WTC11 (cell line): ENCODE data around the gene CD40. TPM values are rescaled to one million over a fixed set of nuclear protein-coding genes. Genes with fewer than 3 reads are reported as not detected.

Source experiments
- ATAC-seq: fragments of 200-7000 bp; cut with Tn5 transposase; 2 replicates; pipeline ENCODE4 v1.10.0; 2021; ENCODE audit warnings: mild to moderate bottlenecking, moderate library complexity
- CTCF ChIA-PET: fragments of 300-600 bp; sonication (Branson Sonifier 250); formaldehyde crosslinking; loops from one replicate; lab custom pipeline; 2021; ENCODE audit warnings: antibody characterized with exemption; lab: Charles Lee
- POLR2A ChIA-PET: fragments of 350-600 bp; sonication (Branson Sonifier 250); formaldehyde crosslinking; loops from one replicate; lab custom pipeline; 2021; ENCODE audit warnings: antibody characterized with exemption; lab: Charles Lee
- DNase-seq: peaks from one replicate; pipeline ENCODE4 v3.0.0; 2021; ENCODE audit warnings: low spot score
- H3K27ac Mint-ChIP-seq: 2 replicates; pipeline ENCODE4 v1.8.0; 2021; ENCODE audit warnings: mixed read lengths
- H3K27me3 Mint-ChIP-seq: 2 replicates; pipeline ENCODE4 v1.8.0; 2021; ENCODE audit warnings: low read depth, mild to moderate bottlenecking, moderate library complexity, mixed read lengths
- H3K36me3 Mint-ChIP-seq: 2 replicates; pipeline ENCODE4 v1.8.0; 2021; ENCODE audit warnings: mixed read lengths
- H3K4me1 Mint-ChIP-seq: 2 replicates; pipeline ENCODE4 v1.8.0; 2022; ENCODE audit warnings: mixed read lengths
- H3K4me3 Mint-ChIP-seq: 2 replicates; pipeline ENCODE4 v1.8.0; 2021; ENCODE audit warnings: mild to moderate bottlenecking, moderate library complexity, mixed read lengths
- H3K9me3 Mint-ChIP-seq: 2 replicates; pipeline ENCODE4 v1.8.0; 2021; ENCODE audit warnings: mixed read lengths
- CREM ChIP-seq: sonication (generic); formaldehyde crosslinking; IDR thresholded peaks from 2 replicates; pipeline ENCODE4 v1.8.1; 2022; ENCODE audit warnings: mild to moderate bottlenecking, missing genetic modification reagents, moderate library complexity
- CTCF ChIP-seq: fragments of 200-600 bp; IDR thresholded peaks from 2 replicates; pipeline ENCODE4 v1.8.0; 2022; ENCODE audit warnings: antibody characterized with exemption
- EMX1 ChIP-seq: fragments of 250-450 bp; sonication (Bioruptor Pico); IDR thresholded peaks from 2 replicates; pipeline ENCODE4 v1.8.0; 2021; ENCODE audit warnings: mild to moderate bottlenecking
- ESRRA ChIP-seq: sonication (generic); formaldehyde crosslinking; IDR thresholded peaks from 2 replicates; pipeline ENCODE4 v1.8.1; 2022; ENCODE audit warnings: mild to moderate bottlenecking, missing genetic modification reagents, borderline replicate concordance
- GRHL2 ChIP-seq: fragments of 250-450 bp; sonication (Bioruptor Pico); IDR thresholded peaks from 2 replicates; pipeline ENCODE4 v1.8.0; 2022; ENCODE audit warnings: mild to moderate bottlenecking, moderate library complexity; ENCODE audit not compliant: insufficient replicate concordance, severe bottlenecking
- NR2C2 ChIP-seq: sonication (generic); formaldehyde crosslinking; IDR thresholded peaks from 2 replicates; pipeline ENCODE4 v1.8.0; 2022; ENCODE audit warnings: mild to moderate bottlenecking, missing genetic modification reagents
- OVOL2 ChIP-seq: fragments of 250-450 bp; sonication (Bioruptor Pico); IDR thresholded peaks from 2 replicates; pipeline ENCODE4 v1.9.0; 2021; ENCODE audit warnings: mild to moderate bottlenecking, borderline replicate concordance
- SMAD3 ChIP-seq: sonication (generic); formaldehyde crosslinking; IDR thresholded peaks from 2 replicates; pipeline ENCODE4 v1.8.0; 2022; ENCODE audit warnings: missing genetic modification reagents, mild to moderate bottlenecking, borderline replicate concordance
- TEAD1 ChIP-seq: sonication (generic); formaldehyde crosslinking; IDR thresholded peaks from 2 replicates; pipeline ENCODE4 v1.8.0; 2022; ENCODE audit warnings: mild to moderate bottlenecking, missing genetic modification reagents
- TEAD4 ChIP-seq: sonication (generic); formaldehyde crosslinking; IDR thresholded peaks from 2 replicates; pipeline ENCODE4 v1.8.0; 2022; ENCODE audit warnings: mild to moderate bottlenecking, missing genetic modification reagents
- ZNF121 ChIP-seq: sonication (generic); formaldehyde crosslinking; IDR thresholded peaks from 2 replicates; pipeline ENCODE4 v1.8.0; 2023; ENCODE audit warnings: missing genetic modification reagents
- ZNF317 ChIP-seq: sonication (generic); formaldehyde crosslinking; IDR thresholded peaks from 2 replicates; pipeline ENCODE4 v1.8.1; 2023; ENCODE audit warnings: low read depth, mild to moderate bottlenecking, moderate library complexity, missing genetic modification reagents, borderline replicate concordance
- total RNA-seq: library from RNA; stranded (reverse); gene quantifications from 3 replicates; pipeline ENCODE4 v1.2.3, GENCODE V29; 2021
- TF ChIP-seq, protein P1 (sequence below): sonication (generic); formaldehyde crosslinking; IDR thresholded peaks from 2 replicates; pipeline ENCODE4 v1.8.1; 2023; ENCODE audit warnings: mild to moderate bottlenecking, missing genetic modification reagents, moderate library complexity
- TF ChIP-seq, protein P2 (sequence below): sonication (generic); formaldehyde crosslinking; IDR thresholded peaks from 2 replicates; pipeline ENCODE4 v1.8.1; 2022; ENCODE audit warnings: mild to moderate bottlenecking, moderate library complexity, missing genetic modification reagents
- TF ChIP-seq, protein P3 (sequence below): sonication (generic); formaldehyde crosslinking; IDR thresholded peaks from 2 replicates; pipeline ENCODE4 v1.8.1; 2022; ENCODE audit warnings: low read depth, missing genetic modification reagents, borderline replicate concordance
- TF ChIP-seq, protein P4 (sequence below): sonication (generic); formaldehyde crosslinking; IDR thresholded peaks from 2 replicates; pipeline ENCODE4 v1.8.1; 2023; ENCODE audit warnings: mild to moderate bottlenecking, missing genetic modification reagents, borderline replicate concordance

Gene CD40
- total RNA-seq, 1 experiment from 2014 or later = 14.8 TPM

DNA sequence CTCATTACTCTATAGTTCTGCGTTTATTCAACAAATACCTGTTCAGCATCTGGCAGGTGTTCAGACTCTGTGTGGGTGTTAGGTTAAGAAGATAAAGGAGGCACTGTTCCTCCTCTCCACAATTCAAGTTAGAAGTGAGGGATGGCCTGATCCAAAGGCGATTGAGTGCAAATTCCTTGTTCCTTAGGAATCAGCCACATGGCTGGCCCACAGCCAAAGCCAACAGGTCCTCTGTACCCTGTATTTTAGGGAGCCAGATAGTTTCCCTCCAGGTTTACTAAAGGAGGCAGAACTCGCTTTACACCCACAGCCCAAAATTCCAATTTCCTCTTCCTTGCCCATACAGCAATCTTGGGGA, 5.0 kb upstream of the CD40 start:
- DNase-seq (no peak), ATAC-seq (no peak)
- ChIA-PET POLR2A (no interaction called here), CTCF (interaction anchor here (1.3 to 1.4 kb wide), 2 partner anchors 99 to 101 kb away, joined by 3 to 4 read pairs; no protein-coding TSS in a partner anchor)
- H3K4me3 Mint-ChIP-seq = no peak overlapping the region
- H3K27me3 Mint-ChIP-seq = peaks cover 66% of the 10 kb centered on the region
- TF ChIP-seq, protein P1, sequence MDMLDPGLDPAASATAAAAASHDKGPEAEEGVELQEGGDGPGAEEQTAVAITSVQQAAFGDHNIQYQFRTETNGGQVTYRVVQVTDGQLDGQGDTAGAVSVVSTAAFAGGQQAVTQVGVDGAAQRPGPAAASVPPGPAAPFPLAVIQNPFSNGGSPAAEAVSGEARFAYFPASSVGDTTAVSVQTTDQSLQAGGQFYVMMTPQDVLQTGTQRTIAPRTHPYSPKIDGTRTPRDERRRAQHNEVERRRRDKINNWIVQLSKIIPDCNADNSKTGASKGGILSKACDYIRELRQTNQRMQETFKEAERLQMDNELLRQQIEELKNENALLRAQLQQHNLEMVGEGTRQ = no peak
- TF ChIP-seq, protein P2, sequence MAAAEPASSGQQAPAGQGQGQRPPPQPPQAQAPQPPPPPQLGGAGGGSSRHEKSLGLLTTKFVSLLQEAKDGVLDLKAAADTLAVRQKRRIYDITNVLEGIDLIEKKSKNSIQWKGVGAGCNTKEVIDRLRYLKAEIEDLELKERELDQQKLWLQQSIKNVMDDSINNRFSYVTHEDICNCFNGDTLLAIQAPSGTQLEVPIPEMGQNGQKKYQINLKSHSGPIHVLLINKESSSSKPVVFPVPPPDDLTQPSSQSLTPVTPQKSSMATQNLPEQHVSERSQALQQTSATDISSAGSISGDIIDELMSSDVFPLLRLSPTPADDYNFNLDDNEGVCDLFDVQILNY (CRISPR knock-in tag) = no peak
- TF ChIP-seq, protein P3, sequence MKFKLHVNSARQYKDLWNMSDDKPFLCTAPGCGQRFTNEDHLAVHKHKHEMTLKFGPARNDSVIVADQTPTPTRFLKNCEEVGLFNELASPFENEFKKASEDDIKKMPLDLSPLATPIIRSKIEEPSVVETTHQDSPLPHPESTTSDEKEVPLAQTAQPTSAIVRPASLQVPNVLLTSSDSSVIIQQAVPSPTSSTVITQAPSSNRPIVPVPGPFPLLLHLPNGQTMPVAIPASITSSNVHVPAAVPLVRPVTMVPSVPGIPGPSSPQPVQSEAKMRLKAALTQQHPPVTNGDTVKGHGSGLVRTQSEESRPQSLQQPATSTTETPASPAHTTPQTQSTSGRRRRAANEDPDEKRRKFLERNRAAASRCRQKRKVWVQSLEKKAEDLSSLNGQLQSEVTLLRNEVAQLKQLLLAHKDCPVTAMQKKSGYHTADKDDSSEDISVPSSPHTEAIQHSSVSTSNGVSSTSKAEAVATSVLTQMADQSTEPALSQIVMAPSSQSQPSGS (CRISPR knock-in tag) = no peak
- TF ChIP-seq, protein P4, sequence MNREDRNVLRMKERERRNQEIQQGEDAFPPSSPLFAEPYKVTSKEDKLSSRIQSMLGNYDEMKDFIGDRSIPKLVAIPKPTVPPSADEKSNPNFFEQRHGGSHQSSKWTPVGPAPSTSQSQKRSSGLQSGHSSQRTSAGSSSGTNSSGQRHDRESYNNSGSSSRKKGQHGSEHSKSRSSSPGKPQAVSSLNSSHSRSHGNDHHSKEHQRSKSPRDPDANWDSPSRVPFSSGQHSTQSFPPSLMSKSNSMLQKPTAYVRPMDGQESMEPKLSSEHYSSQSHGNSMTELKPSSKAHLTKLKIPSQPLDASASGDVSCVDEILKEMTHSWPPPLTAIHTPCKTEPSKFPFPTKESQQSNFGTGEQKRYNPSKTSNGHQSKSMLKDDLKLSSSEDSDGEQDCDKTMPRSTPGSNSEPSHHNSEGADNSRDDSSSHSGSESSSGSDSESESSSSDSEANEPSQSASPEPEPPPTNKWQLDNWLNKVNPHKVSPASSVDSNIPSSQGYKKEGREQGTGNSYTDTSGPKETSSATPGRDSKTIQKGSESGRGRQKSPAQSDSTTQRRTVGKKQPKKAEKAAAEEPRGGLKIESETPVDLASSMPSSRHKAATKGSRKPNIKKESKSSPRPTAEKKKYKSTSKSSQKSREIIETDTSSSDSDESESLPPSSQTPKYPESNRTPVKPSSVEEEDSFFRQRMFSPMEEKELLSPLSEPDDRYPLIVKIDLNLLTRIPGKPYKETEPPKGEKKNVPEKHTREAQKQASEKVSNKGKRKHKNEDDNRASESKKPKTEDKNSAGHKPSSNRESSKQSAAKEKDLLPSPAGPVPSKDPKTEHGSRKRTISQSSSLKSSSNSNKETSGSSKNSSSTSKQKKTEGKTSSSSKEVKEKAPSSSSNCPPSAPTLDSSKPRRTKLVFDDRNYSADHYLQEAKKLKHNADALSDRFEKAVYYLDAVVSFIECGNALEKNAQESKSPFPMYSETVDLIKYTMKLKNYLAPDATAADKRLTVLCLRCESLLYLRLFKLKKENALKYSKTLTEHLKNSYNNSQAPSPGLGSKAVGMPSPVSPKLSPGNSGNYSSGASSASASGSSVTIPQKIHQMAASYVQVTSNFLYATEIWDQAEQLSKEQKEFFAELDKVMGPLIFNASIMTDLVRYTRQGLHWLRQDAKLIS (CRISPR knock-in tag) = no peak
- TF ChIP-seq CTCF = no peak
- TF ChIP-seq CREM (CRISPR knock-in tag) = no peak
- no peak for TF ChIP-seq SMAD3 (CRISPR knock-in tag)
- no peak for TF ChIP-seq ESRRA (CRISPR knock-in tag)
- TF ChIP-seq EMX1 (CRISPR knock-in tag) = no peak
- no peak for TF ChIP-seq TEAD4 (CRISPR knock-in tag)
- no peak overlapping the region for H3K27ac Mint-ChIP-seq
- H3K9me3 Mint-ChIP-seq = no peaks in the 10 kb centered on the region
- no peaks in the 10 kb centered on the region for H3K36me3 Mint-ChIP-seq
- peaks cover under 1% of the 10 kb centered on the region; the same call in 1 of the 2 replicates for H3K4me1 Mint-ChIP-seq

DNA sequence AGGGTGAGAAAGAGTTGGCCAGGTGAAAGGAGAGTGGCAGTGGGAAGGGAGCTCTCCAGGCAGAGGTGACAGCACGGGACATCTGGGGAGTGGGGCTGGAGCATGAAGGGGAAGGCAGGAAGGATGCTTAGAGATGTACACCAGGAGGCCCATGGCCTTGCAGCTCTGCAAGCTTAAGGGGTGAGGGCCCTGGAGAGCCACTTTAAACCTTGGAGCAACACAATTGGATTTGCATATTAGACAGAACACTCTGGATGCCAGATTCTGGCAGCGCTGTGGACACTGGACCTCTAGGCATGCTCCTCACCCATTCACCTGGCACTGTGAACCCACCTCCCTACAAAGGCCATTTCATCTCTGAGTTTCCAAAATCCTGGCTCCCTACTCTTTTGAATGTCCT, 3.7 kb upstream of the CD40 start:
- TF ChIP-seq ZNF317 (CRISPR knock-in tag) (no peak), TEAD1 (no peak), ZNF121 (CRISPR knock-in tag) (no peak), OVOL2 (CRISPR knock-in tag) (no peak), GRHL2 (CRISPR knock-in tag) (no peak), NR2C2 (CRISPR knock-in tag) (no peak)
- TF ChIP-seq, protein P4 (CRISPR knock-in tag) = no peak
- TF ChIP-seq, all 79 proteins: peak for 0
- ChIA-PET CTCF (interaction anchor here (1.3 kb wide), 1 partner anchor 103 kb away, joined by 3 read pairs; no protein-coding TSS in a partner anchor), POLR2A (no interaction called here)
- no peaks in the 10 kb centered on the region for H3K9me3 Mint-ChIP-seq
- no peak for DNase-seq
- H3K4me3 Mint-ChIP-seq = no peak overlapping the region
- no peak for ATAC-seq
- peaks cover 7% of the 10 kb centered on the region for H3K4me1 Mint-ChIP-seq
- H3K27me3 Mint-ChIP-seq = peaks cover 65% of the 10 kb centered on the region
- no peaks in the 10 kb centered on the region for H3K36me3 Mint-ChIP-seq
- no peak overlapping the region for H3K27ac Mint-ChIP-seq
